Measurements from ENCODE around the gene ADGRG6.
"Not testable (repeated sequence)": the region's sequence is repeated elsewhere in the genome, so short reads cannot be mapped to it uniquely, and the experiment has no call there.

ADGRG6 gene

DNA sequence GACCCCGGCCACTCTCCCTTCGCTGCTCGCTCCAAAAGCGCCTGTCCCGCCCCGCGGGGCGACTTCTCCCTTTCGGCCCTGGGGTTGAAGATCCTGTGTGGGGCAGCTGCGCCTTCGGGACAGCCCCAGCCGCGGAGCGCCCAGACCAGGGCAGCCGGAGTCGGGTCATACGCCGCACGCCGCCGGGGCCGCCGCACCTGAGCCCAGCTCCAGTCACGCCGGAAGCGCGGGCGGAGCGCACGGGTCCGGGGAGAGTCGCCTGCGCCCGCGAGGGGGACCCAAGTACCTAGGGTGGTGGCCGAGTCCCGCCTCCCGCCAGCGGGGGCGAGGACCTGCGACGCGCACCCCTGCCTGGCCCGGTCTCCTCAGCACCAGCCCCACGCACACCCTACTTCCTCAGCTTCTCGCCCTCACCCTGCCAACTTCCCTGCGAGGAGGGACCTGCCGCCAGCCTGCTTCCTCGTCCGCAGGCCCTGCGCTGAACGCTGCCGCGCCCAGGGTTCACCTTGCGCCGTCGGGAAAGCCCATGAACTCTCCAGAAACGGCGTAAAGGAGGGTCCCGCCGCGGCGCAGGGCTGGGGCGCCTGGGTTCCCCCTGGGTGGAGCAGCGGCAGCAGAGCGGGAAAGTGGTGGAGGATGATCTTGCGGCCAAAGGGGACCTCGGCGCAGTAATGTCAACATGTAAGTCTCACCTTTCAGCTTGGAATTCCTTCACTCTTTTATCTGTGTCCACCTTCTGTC, at the start of gene ADGRG6:
TSS of gene ADGRG6 (plus strand) at position 357 of the 741 bp plus-strand sequence. CDS start at position 680, 323 bp downstream.
- DNase-seq, result peak; percentile 79

GRCh38 chr6:142254513-142254912, 47.3 kb upstream of the ADGRG6 start:
- DNase-seq, result no peak

GRCh38 chr6:142255785-142256184, 46.0 kb upstream of the ADGRG6 start:
- DNase-seq, result no peak

DNA sequence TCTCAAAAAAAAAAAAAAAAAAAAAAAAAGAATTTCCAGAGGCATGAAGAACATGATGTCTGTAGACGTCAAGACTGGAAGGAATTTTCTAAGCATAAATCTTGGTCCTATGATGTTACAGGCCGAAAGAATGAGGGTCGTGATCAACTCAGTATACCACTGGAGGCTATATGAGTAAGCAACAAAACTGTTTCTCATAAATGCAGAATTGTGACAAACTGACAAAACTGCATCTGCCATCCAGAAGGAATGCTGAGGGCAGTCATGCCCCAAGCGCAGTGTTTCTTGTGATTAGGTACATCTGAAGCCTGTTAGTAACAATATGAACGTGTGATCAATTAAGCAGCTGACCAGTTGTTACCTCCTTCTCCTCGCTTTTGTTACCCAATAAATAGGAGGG, 43.5 kb upstream of the ADGRG6 start:
- no peak for DNase-seq

GRCh38 chr6:142258757-142259156, 43.0 kb upstream of the ADGRG6 start:
- no peak for DNase-seq

GRCh38 chr6:142260748-142261147, 41.1 kb upstream of the ADGRG6 start:
- no peak for DNase-seq

- DNase-seq, result no peak
Measured at GRCh38 chr6:142262231-142262630, 39.6 kb upstream of the ADGRG6 start.

- peak; percentile 20 for DNase-seq
Measured at GRCh38 chr6:142265476-142265875, 36.3 kb upstream of the ADGRG6 start.

GRCh38 chr6:142266060-142266459, 35.7 kb upstream of the ADGRG6 start:
- DNase-seq, result no peak

DNA sequence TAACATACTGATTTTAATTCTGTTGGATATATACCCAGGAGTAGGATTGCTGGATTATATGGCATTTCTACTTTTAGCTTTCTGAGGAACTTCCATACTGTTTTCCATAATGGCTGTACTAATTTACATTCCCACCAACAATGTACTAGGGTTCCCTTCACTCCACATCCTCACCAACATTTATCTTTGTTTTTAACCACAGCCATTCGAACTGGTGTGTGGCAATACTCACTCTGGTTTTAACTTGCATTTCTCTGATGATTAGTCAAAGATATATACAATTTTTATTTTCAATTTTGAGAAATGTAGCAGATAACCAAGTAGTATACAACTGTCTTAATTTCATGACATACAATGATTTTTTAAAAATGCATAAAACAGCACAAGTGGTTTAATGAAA, 30.3 kb upstream of the ADGRG6 start:
- no peak for DNase-seq

- no peak for DNase-seq
Measured at GRCh38 chr6:142274656-142275055, 27.2 kb upstream of the ADGRG6 start.

- DNase-seq, result peak; percentile 58
Measured at GRCh38 chr6:142275236-142276006, 26.4 kb upstream of the ADGRG6 start.

DNA sequence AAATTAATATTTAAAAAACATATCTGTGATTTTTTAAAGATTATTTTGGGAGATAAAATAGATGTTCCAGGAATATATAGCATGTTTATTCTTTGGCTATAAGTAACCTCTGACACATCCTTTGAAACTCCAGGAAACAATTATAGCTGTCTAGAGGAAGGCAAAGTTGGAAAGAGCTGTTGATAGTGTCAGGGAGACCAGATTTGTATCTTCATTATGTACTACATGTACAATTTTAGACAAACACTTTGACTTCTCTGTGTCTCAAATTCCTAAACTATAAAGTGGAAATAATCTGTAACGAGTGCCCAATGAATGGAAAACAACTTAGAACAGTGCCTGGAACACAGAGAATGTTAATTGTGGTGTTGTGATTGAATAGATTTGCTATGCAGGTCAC, 25.6 kb upstream of the ADGRG6 start:
- DNase-seq, result no peak

DNA sequence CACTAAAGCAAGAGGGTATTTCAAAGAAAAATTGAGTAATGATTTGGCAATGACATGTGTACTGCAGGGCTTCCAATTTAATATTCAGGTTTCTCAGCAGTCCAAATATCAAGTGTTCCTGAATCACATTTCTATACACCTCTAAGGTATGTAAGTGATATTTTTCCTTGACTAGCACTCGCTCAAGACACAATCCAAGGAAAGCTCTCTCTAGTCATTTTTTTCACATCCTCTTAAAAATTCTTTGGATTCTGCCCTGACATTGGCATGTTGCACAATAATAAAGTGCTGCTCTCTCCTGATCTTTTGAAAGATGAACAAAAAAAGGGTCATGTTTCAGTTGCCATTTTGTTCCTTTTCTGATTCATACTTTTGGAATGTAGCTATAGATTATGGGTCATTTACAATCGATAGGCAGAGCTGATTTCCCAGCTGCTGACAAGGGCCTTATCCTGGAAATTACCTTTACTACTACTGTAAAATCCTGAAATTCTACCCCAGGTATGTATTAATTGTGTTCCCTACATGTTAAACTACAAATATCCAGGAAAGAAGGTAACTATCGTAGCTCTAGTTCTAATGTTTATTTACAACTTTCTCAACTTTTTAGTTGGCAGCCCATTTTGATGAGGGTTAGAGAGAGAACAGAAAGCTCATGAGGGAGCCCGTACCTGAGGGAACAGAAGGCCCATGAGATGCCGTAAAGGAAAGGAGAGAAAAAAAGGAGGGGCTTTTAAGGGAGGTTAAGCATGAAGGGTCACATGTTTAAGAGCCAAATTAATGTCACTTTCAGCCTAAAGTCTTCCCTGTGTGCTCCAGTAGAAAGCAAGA, 22.2 kb upstream of the ADGRG6 start:
- no peak for DNase-seq

DNA sequence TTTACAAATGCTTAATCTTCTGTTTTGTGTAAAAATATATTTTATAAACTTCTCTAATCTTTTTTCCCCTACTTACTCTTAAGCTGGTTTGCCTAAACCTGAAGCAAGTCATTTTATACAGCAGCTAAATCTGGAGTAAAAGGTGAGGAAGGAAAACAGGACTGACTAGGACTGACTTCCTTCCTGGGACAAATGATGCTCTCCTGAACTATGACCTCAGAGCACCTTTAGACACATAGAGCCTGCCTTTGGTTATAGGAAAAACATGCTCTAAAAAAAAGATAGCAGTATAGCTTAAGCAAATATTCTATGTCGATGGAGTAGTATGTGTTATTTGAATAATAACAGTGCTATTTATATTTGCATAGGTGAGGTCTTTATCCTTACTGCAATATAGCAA, 21.5 kb upstream of the ADGRG6 start:
- DNase-seq, result no peak

- no peak for DNase-seq
Measured at GRCh38 chr6:142280927-142281326, 20.9 kb upstream of the ADGRG6 start.

GRCh38 chr6:142283138-142283537, 18.7 kb upstream of the ADGRG6 start:
- DNase-seq, result not testable (repeated sequence)

GRCh38 chr6:142284419-142284818, 17.4 kb upstream of the ADGRG6 start:
- no peak for DNase-seq

DNA sequence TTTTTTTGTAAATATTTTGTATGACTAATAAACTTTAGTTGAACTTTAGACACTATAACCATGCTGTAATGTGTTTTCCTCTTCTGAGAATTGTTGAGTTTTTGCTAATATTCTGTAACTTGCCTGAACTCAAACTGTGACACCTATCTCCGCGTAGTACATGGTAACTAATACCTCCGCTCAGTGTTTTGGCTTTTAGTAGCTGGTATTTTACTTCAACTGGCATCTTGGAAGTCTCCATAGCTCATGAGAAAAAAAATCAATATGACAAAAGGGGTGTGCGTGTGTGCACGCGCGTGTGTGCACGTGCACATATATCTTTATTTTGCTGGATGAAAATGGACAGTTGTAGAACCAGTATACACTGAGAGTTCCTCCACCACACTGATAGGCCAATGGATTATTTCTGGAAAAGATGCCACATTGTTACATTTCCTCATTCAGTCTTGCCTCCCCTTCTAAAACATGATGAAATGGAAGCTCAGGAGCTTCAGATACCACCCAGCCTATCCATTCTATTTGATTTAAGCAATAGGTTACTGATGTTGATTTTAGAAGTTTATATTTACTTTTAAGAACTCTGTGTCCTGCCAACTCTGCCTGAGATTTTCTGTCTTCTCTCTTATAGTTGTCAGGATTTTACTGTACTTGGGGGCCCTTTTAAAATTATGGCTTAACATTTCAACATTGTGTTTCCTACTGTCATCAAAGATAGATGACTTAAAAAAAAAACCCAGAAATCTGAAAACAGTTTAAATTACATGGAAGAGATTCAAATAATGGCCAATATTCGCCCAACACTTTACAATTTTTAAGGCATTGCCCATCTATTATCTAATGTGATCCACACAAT, 16.3 kb upstream of the ADGRG6 start:
- no peak for DNase-seq

GRCh38 chr6:142286088-142286409, 15.8 kb upstream of the ADGRG6 start:
- no peak for DNase-seq

DNA sequence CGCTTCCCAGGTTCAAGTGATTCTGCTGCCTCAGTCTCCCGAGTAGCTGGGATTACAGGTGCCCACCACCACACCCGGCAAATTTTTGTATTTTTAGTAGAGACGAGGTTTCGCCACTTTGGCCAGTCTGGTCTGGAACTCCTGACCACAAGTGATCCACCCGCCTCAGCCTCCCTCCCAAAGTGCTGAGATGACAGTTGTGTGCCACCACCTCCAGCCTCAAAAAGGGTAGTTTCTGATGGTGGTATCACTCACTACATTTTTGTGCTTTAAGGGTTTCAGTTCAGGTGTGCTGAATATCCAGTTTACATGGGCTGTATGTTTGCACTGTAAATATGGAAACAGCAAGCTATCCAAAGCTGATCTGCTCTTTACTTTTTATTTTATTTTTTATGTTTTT, 12.1 kb upstream of the ADGRG6 start:
- no peak for DNase-seq

DNA sequence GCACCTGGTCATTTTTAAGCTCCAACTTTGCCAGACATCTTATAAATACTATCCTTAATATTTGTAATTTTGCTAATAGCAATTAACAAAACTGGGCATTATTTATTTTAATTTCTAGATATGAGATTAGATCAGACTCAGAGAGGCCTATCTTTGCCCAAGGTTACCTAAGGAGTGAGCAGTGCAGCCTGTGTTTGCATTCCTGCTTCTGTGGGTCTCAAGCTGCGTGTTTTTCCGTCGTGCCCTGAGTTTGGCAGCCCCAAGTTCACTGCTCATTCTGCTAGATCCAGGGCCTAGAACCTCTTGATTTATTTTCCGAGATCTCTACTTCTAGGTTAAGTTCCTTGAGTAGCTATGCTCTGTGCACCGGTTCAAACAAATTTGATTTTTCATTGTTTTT, 11.0 kb upstream of the ADGRG6 start:
- DNase-seq, result no peak

- DNase-seq, result no peak
Measured at GRCh38 chr6:142291512-142291911, 10.3 kb upstream of the ADGRG6 start.

All from DMS53 (cell line).